T-helper 2 cell treated with Interferon-gamma antibody and Interleukin-4, amounts not matched to agents 5 μg/mL and 100 μg/mL, for 36 hours (primary cell): ENCODE data around the gene TH.
"Not testable (repeated sequence)": the region's sequence is repeated elsewhere in the genome, so short reads cannot be mapped to it uniquely, and the experiment has no call there.

ENCODE experiments used
- DNase-seq: peaks from one replicate; pipeline ENCODE4 v3.0.0; 2021; ENCODE audit warnings: low spot score
- H3K27ac Mint-ChIP-seq: one replicate; pipeline ENCODE4 v1.8.0; 2021; ENCODE audit warnings: mild to moderate bottlenecking, mixed read lengths
- H3K27me3 Mint-ChIP-seq: one replicate; pipeline ENCODE4 v1.8.0; 2021; ENCODE audit warnings: low read depth, mixed read lengths
- H3K36me3 Mint-ChIP-seq: one replicate; pipeline ENCODE4 v1.8.0; 2021; ENCODE audit warnings: low read depth, mixed read lengths
- H3K4me1 Mint-ChIP-seq: one replicate; pipeline ENCODE4 v1.8.0; 2021; ENCODE audit warnings: low read depth, mixed read lengths
- H3K4me3 Mint-ChIP-seq: one replicate; pipeline ENCODE4 v1.8.0; 2022; ENCODE audit warnings: mild to moderate bottlenecking, moderate library complexity, mixed read lengths
- H3K9me3 Mint-ChIP-seq: one replicate; pipeline ENCODE4 v1.8.0; 2021; ENCODE audit warnings: mixed read lengths

The TH gene

DNA sequence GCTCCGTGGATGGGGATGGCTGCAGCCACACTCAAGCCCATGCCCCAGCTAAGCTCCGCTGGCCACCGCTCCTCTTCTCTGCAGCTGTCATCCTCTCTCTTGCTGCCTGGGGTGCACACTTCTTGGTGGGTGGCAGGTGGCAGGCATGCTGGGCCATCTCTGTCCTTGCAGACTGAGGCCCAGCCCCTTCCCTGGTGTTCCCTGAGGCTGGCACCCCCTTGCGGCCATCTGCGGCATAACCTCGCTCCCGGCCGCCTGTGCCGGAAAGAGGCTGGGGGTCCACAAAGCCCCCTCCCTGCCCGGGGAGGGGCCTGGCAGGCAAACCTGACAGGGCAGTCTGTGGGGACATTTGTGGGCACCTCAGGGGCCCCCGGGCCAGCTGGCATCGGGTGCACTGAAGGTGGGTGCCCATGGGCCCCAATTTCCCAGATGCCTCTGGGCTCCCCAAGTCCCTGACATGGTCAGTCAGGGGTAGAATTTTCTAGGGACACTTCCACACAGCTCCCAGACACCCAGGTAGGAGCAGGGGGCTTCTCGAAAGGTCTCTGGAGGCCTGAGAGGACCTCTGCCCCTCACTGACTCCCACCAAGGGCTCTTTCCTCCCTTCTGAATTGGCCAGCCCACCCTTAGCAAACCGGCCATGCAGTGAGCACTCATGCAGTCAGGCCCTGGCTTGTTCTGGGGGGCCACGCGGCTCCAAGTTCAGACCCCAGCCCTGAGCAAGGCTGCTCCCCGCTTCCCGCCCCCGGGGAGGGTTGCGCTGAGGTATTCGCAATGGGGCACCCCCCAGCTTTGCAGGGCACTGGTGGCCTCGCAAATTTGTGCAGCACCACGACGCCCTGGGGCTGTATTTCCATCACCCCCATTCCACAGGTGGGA lies 23.5 kb upstream of the TH start:
- H3K27ac Mint-ChIP-seq: no peak overlapping the region

DNA sequence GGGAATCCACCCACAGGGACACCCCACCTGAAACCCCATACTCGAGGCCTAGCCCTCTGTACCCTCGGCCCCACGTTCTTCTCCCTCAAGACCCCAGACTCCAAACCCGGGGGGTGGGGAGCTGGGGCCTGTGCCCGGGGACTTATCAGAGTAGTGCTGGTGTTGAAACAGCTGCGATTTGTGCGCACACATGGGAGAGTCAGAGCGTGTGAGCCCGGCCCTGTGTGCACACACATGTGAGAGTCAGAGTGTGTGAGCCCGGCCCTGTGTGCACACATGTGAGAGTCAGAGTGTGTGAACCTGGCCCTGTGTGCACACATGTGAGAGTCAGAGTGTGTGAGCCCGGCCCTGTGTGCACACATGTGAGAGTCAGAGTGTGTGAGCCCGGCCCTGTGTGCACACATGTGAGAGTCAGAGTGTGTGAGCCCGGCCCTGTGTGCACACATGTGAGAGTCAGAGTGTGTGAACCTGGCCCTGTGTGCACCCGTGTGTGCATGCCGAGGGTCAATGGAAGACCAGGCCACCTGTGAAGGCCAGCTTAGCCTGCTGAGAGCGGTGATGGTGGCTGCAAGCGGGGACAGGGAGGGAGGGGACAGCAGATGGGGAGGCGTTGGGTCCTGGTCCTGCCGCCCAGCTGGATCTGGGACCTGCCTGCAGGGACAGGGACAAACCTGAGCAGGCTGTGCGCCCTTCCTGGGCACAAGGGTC lies 22.4 kb upstream of the TH start:
- H3K27me3 Mint-ChIP-seq: peaks cover 11% of the 10 kb centered on the region
- not testable (repeated sequence) for H3K36me3 Mint-ChIP-seq, DNase-seq, H3K27ac Mint-ChIP-seq, H3K9me3 Mint-ChIP-seq, H3K4me1 Mint-ChIP-seq, H3K4me3 Mint-ChIP-seq

More for the DNA sequence above, 23.5 kb upstream of the TH start:
- no peaks in the 10 kb centered on the region for H3K9me3 Mint-ChIP-seq
- no peaks in the 10 kb centered on the region for H3K4me1 Mint-ChIP-seq
- peaks cover 11% of the 10 kb centered on the region for H3K27me3 Mint-ChIP-seq
- peak; percentile 23 for DNase-seq
- H3K36me3 Mint-ChIP-seq: no peaks in the 10 kb centered on the region
- H3K4me3 Mint-ChIP-seq: no peak overlapping the region

DNA sequence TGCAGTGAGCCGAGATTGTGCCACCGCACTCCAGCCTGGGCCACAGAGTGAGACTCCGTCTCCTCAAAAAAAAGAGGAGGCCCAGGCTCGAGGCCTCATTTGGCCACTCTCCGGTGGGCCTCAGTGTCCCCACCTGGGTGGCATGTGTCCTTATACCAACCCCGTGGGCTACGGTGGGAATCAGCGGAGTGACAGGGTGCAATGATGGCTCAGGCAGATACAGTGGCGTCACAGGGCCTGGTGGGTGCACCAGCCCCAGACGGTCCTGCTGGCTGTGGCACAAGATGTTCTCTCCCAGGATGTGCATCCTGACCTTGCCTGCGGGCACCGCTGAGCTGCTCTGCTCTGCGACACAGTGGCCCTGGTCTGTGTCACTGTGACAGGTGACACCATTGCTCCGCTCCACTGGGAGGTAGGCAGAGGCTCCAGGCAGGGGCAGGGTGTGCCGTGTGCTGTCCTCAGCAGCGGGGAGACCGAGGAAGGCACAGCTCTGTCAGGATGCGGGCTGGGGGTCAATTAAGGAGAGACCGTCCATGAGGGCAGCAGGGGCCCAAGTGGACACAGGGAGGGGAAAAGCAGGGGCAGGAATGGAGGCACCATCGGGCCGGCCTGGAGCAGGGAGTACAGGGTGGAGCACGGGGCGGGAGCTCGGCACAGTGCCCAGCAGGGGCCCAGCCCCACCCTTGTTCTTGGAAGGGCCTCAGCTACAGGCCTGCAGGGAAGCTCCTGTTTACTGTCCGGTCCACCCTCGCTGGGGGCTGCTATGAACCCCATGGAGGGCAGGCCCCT lies 21.7 kb upstream of the TH start:
- H3K27ac Mint-ChIP-seq: no peak overlapping the region
- H3K36me3 Mint-ChIP-seq: no peaks in the 10 kb centered on the region
- H3K9me3 Mint-ChIP-seq: no peaks in the 10 kb centered on the region
- DNase-seq: no peak
- peaks cover 11% of the 10 kb centered on the region for H3K27me3 Mint-ChIP-seq
- H3K4me3 Mint-ChIP-seq: no peak overlapping the region
- H3K4me1 Mint-ChIP-seq: no peaks in the 10 kb centered on the region

DNA sequence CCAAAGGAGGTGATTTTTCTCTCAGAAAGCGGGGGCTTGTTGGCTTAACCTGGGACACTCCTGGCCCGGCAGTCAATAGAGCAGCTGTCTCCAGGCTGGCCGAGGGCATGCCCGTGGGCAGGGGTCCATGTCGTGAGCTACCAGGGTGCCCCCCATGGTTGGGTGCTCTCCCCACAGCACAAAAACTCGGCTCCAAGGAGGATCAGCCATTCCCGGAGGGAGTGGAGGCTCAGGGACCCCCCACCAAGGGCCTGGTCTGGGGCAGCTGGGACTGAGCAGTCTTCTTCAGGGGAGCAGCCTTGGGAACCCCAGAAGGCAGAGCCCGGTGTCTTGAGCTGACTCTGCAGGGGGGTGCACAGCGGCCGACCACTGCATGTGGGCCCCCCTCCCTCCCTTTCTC lies 20.8 kb upstream of the TH start:
- Mint-ChIP-seq H3K27me3 (peaks cover 11% of the 10 kb centered on the region), H3K36me3 (no peaks in the 10 kb centered on the region), H3K4me3 (no peak overlapping the region), H3K9me3 (no peaks in the 10 kb centered on the region), H3K27ac (no peak overlapping the region), H3K4me1 (no peaks in the 10 kb centered on the region)
- no peak for DNase-seq

DNA sequence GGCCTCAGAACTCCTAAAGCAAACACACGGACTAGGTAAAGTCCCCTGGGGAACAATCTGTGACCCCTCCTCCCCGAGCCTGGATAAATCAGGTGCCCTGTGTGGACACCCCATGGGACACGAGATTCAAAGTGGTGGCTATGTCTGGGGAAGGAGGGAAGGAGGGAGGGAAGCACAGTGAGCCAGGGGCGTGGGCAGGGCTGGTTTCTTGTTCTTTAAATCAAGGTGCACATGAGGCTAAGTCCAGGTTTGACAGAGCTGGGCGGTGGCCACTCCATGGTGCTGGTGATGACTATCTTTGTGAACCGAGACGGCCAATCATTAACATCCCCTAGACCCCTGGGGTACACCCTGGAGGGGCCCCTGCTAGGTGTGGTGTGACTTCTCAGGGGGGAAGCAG lies 20.3 kb upstream of the TH start:
- H3K27ac Mint-ChIP-seq: no peak overlapping the region
- peaks cover 9% of the 10 kb centered on the region for H3K27me3 Mint-ChIP-seq
- no peaks in the 10 kb centered on the region for H3K4me1 Mint-ChIP-seq
- H3K4me3 Mint-ChIP-seq: no peak overlapping the region
- no peak for DNase-seq
- H3K9me3 Mint-ChIP-seq: no peaks in the 10 kb centered on the region
- no peaks in the 10 kb centered on the region for H3K36me3 Mint-ChIP-seq

DNA sequence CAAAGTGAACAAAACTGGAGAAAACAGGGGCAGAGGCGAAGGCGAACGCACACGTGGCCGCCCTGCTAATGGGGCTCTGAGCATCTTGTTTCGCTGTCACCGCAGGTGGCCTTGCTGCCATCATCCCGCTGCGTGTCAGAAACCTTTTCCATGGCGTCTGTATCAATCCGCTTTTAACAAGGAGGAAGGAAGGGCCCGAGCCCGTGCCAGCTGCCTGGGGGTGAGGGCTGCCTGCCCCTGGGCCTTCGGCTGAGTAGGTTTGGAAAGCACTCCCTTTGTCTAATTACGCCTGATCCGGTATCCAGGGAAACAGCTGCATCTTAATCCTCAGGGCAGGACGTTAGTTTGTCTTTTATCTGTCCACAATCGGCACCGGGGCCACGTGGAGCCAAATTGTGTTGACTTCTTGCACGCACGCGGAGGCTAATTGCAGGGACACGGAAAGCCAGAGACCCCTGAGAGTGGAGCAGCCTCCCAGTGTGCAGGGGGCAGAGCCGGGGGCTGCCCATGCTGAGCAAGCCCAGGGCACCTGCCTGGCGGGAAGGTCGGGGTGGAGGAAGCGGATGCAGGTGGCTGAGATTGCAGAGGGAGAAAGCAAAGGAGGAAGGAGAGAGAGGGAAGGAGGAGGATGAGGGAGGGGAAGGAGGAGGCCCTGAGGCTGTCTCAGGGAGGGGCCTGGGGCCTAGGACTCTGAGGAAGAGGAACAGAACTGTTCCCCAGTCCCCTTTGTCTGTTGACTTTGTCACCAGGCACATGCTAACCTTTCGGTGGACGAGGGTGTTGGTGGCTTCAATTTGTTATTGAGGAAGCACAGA lies 19.2 kb upstream of the TH start:
- Mint-ChIP-seq H3K27me3 (no peaks in the 10 kb centered on the region), H3K27ac (no peak overlapping the region), H3K36me3 (no peaks in the 10 kb centered on the region), H3K4me3 (no peak overlapping the region), H3K4me1 (no peaks in the 10 kb centered on the region), H3K9me3 (no peaks in the 10 kb centered on the region)
- no peak for DNase-seq

DNA sequence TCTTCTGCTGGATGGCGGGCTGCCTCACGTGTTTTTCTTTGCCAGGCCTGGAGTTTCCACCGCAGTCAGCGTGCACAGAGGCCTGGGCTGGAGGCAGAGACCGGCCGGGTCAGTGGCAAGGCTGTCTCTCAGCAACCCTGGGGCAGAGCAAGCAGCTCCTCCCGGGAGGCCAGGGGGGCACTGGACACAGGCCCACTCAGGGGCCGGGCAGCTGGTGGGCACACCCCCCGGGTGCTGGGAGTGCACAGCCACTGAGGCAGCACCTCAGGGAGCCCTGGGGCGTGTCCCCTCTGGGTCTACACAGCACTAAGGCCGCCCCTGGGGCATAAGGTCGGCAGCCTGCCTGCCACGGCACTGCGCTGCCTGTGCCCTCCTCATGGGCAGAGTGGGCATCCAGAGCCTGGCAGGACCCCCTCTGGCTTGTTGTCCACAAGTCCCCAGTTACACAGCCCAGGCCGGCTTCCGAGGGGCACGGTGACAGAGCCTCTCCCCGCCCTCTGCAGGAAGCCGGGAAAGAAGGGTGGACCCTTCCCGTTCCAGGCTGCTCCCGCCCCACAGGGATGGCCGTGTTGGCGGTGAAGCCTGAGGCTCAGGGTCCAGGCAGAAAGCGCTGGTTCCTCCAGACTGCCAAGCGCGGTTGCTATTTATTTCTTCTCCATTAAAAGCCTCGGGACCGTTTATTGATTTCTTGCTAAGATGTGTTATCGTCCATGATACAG lies 18.5 kb upstream of the TH start:
- H3K27ac Mint-ChIP-seq: no peak overlapping the region
- DNase-seq: no peak
- H3K4me3 Mint-ChIP-seq: no peak overlapping the region
- H3K4me1 Mint-ChIP-seq: no peaks in the 10 kb centered on the region
- H3K9me3 Mint-ChIP-seq: no peaks in the 10 kb centered on the region
- H3K36me3 Mint-ChIP-seq: no peaks in the 10 kb centered on the region
- H3K27me3 Mint-ChIP-seq: no peaks in the 10 kb centered on the region

DNA sequence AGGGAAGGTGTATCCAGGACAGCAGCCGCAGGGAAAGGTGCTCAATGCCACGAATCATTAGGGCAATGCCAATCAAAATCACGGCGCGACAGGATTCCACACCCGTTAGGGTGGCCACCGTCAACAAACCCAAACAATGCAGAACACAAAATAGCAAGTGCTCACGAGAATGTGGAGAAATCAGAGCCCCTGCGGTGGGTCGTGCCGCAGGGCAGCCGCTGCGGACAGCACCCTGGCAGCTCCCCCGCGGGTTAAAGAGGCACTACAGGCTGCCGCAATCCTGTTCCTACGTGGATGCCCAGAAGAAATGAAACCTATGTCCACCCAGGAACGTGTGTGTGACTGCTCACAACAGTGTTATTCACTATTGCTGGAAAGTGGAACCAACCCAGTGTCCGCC lies 17.1 kb upstream of the TH start:
- H3K4me3 Mint-ChIP-seq: no peak overlapping the region
- DNase-seq: no peak
- no peaks in the 10 kb centered on the region for H3K36me3 Mint-ChIP-seq
- H3K27ac Mint-ChIP-seq: no peak overlapping the region
- H3K27me3 Mint-ChIP-seq: no peaks in the 10 kb centered on the region
- H3K9me3 Mint-ChIP-seq: no peaks in the 10 kb centered on the region
- no peaks in the 10 kb centered on the region for H3K4me1 Mint-ChIP-seq

DNA sequence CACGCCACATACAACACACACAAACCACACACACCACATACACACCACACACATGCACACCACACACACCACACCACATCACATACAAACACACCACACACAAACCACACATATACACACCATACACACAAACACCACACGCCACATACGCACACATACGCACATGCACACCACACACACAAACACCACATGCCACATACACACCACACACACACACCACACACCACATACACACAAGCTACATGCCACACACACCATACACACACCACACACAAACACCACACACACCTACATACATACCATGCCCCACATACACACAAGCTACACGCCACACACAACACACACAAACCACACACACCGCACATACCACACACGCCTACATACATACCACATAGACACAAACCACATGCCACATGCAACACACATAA lies 15.7 kb upstream of the TH start:
- Mint-ChIP-seq H3K9me3 (no peaks in the 10 kb centered on the region), H3K27me3 (no peaks in the 10 kb centered on the region), H3K4me3 (no peak overlapping the region), H3K36me3 (no peaks in the 10 kb centered on the region), H3K4me1 (no peaks in the 10 kb centered on the region), H3K27ac (no peak overlapping the region)
- no peak for DNase-seq

DNA sequence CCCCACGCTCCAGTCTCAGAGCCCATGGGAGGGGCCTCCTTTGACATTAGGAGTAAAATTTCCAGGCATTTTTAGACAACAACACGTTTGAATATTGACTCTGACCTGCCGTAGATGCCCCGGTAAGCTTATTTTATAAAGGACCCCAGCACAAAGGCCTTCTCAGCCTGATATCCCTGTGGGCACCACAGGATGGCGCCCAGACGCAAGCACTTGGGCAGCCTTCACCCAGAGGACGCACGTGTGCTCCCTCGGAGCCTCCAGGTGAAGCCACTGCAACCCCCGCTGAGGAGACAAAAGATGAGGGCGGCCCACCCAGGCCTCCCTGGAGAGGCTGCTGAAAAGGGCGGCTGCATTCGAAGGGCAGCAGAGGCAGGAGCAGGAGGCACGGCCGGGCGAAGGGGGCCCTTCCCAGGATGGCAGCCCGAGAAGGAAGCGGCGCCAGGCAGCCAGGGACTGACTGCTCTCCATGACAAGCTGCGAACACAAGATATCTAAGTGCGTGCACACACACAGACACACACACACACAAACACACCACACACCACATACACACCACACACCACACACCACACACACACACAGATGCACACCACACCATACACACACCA lies 15.2 kb upstream of the TH start:
- no peaks in the 10 kb centered on the region for H3K4me1 Mint-ChIP-seq
- peak; percentile 13 for DNase-seq
- no peaks in the 10 kb centered on the region for H3K9me3 Mint-ChIP-seq
- no peak overlapping the region for H3K4me3 Mint-ChIP-seq
- H3K36me3 Mint-ChIP-seq: no peaks in the 10 kb centered on the region
- no peaks in the 10 kb centered on the region for H3K27me3 Mint-ChIP-seq
- H3K27ac Mint-ChIP-seq: no peak overlapping the region

DNA sequence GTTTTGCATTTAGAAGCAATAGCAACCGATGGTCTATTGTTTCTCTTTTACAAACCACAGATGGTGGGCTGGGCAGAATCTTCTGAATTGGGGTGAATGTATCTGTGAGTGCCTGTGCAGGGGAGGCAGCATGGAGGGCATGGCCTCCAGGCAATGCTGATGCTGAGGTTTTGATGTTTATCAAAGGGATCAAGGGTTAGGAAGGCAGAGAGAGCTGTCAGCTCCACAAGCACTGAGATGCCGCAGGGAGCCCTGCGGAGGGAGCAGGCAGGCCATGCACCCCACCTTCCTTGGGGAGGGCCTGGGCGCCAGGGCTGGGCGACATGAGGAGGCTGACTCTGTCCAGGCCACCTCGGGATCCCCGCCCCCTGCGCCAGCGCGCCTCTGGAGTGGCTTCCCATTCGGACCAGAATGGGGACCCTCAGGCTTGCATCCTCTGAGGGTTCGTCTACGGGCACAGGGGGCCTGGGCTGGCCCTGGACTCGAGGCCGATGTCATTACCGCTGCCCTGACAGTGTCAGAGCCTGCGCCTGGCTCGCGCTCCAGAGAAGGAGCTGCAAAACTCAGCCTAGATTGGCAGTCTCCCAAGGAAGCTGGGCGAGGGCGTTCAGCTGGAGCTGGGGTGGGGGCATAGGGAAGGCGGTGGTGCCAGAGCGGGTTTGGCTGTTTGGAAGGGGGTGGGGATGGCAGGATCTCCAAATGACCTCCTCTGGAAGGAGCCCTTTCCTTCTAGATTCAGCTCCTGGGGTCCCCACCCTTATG lies 13.9 kb upstream of the TH start:
- no peak overlapping the region for H3K4me3 Mint-ChIP-seq
- no peaks in the 10 kb centered on the region for H3K4me1 Mint-ChIP-seq
- H3K27ac Mint-ChIP-seq: no peak overlapping the region

More for the DNA sequence above, 13.9 kb upstream of the TH start:
- no peaks in the 10 kb centered on the region for H3K27me3 Mint-ChIP-seq
- H3K9me3 Mint-ChIP-seq: no peaks in the 10 kb centered on the region
- no peaks in the 10 kb centered on the region for H3K36me3 Mint-ChIP-seq
- no peak for DNase-seq
